ENCODE results near the gene SPRY2.

DNA sequence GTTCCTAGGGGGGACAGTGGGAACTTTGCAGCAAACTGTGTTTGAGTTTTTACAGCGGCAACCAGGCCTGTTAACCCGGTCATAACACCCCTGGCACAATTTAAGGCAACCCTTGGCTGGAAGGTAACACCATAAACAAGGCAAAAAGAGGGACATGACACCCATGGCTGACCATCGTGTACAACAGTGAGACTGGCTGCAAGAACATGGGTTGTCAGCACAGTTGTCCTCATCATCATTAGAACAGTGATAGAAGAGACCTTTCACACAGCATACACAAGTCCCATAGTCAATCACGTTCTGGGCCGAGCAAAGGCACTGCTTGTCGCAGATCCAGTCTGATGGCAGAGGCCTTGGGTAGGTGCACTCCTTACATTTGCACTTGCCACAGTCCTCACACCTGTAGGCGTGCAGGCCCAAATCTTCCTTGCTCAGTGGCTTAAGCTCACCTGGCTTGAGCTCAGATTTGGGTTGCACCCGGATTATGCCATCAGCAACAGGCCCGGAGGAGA, 4.1 kb downstream of the SPRY2 start:
- TF ChIP-seq, protein P1, sequence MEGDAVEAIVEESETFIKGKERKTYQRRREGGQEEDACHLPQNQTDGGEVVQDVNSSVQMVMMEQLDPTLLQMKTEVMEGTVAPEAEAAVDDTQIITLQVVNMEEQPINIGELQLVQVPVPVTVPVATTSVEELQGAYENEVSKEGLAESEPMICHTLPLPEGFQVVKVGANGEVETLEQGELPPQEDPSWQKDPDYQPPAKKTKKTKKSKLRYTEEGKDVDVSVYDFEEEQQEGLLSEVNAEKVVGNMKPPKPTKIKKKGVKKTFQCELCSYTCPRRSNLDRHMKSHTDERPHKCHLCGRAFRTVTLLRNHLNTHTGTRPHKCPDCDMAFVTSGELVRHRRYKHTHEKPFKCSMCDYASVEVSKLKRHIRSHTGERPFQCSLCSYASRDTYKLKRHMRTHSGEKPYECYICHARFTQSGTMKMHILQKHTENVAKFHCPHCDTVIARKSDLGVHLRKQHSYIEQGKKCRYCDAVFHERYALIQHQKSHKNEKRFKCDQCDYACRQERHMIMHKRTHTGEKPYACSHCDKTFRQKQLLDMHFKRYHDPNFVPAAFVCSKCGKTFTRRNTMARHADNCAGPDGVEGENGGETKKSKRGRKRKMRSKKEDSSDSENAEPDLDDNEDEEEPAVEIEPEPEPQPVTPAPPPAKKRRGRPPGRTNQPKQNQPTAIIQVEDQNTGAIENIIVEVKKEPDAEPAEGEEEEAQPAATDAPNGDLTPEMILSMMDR (IDR thresholded peaks at IDR 0.05; ENCODE audit: low read depth, low read length) = no peak
- no peak for TF ChIP-seq EZH2phosphoT487 (IDR thresholded peaks at IDR 0.05; ENCODE audit: low read depth)

Data from OCI-LY3 (cell line).